Kidney tubule cell (primary cell): ENCODE measurements around the gene NCOA7.
A peak's percentile ranks its signal among the peaks of the same experiment; 100 is the strongest.
"Not testable (repeated sequence)": the region's sequence is repeated elsewhere in the genome, so short reads cannot be mapped to it uniquely, and the experiment has no call there.

Source experiments
- DNase-seq: peaks from one replicate; pipeline ENCODE4 v3.0.0-alpha.2; 2018; ENCODE audit warnings: low spot score

NCOA7 gene

DNA sequence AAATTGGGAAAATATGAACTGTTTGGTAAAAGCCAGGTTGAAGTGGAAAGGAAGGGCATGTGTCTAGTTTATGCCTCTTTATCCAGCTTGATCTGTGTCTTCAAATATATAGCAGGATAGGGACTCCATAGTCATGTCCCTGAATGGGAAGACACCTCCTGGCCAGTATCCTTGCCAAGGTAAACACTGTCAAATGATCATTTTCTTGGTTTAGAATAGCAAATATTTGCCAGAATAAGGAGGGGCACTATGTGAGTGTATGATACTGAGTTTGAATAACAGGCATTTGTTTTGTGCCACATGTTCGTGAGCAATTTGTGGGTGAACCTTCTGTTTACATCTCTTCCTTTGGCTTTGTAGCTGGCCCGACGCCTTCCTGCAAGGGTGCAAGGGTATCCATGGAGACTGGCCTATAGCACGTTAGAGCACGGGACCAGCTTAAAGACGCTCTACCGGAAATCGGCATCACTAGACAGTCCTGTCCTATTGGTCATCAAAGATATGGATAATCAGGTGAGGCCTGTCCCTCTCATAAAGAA lies 131.6 kb downstream of the NCOA7 start:
- no peak for DNase-seq

DNA sequence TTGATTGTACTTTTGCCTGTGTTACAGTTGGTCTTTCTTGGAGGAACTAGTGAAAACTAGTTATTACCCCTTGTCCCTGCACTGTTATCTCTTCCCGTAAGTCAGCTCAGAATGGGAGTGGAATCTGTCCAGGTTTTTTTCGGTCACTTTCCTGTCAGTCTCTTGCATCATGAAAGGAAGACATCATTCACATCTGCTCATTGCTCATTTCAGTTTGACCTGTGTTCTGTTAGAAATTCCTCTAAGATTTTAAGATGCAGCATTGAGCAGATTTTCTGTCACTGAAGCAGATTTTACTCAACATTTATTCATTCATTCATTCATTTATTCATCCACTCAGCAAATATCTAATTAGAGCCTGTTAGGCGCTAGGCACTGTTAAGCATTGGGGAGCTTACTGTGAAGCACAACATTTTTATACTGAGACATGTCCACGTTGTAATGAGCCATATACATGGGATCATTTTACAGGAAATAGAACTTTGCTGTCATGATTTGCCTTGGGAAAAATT lies 132.7 kb downstream of the NCOA7 start:
- no peak for DNase-seq

DNA sequence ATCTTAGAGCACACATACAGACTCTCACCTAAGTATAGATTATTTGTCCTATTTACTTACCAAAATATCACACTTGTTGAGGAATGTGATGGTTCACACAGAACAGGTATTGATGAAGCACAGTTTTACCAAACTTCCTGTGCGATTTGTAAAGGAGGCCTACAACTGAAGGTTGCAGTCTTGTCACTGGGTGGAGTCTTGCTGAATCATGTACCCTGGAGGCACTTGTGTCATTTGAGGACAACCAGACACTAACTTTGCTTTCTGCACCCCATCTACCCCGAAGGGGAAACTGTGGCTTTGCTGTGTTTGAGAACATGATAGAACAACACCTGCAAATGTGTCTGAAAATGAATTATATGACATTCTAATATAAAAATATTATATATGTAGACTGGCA lies 133.4 kb downstream of the NCOA7 start:
- DNase-seq, result no peak

- DNase-seq, result no peak
Measured at GRCh38 chr6:125924697-125925358, 134.1 kb downstream of the NCOA7 start.

- DNase-seq, result no peak
Measured at GRCh38 chr6:125926711-125927110, 136.0 kb downstream of the NCOA7 start.

DNA sequence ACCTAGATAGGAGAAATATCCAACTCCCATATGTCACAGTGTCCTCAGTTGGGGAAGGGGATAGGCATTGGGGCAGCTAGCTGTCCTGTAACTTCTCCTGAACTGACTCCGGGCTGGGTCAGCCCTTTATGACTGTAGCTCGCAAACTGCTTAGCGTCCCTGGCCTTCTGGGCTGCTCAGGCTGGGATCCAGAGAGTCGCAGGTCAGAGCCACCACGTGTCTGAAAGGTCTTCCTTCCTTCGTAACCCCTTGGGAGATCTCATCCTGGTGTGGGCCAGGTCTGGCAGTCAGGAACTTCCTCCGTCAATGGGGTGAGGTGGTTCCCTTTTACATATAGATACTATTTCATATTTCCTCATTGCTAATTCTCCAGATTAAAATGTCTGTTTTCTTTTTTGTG lies 137.0 kb downstream of the NCOA7 start:
- no peak for DNase-seq

DNA sequence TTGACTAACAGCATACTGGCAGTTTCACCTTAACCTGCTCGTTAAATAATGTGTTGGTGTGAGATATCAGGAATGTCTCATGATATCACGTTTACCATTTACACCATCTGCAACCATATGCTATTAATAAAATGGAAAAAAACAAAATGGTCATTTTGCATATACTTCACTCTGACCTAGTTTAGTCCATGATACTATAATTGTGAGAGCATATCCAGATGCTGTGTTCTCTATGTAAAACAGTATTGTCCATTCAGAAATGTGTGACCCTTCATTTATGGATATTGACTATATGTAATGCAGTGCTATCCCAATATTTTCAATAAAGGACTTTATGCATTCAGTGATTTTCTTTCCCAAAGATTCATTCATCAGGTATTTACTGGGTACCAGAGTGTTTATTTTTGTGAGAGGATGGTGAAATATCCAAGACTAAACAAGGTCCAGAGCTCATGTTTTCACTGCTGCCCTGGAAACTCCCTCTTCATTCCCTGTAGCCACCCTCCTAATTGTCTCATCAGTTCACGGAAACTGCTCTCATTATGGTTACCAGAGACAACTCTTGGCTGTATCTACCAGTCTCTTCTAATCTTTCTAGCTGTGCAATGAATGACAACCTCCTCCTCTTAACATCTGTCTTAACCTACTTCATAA lies 140.1 kb downstream of the NCOA7 start:
- DNase-seq, result no peak

DNA sequence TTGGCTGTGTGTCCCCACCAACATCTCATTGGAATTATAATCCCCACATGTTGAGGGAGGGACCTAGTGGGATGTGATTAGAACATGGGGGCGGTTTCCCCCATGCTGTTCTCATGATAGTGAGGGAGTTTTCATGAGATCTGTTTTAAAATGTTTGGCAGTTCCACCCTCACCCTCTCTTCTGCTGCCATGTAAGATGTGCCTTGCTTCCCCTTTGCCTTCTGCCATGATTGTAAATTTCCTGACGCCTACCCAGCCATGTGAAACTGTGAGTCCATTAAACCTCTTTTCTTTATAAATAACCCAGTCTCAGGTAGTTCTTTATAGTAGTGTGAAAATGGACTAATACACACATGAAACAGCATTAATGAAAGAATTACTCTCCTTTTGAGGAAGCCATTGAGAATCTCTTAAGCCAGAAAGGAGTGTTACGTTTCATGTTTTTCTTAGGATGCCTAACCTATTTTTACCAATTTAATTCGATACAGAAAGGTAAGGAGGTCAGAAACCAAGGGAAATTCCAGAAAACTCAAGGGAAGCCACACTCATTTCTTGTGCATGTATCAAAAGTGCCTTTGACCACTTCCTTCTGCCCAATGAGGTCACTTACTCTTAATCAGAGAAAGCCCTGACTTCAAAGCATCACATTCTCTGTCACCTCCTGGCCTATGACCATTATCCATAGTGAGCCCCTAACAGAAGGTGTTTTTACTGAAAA lies 141.1 kb downstream of the NCOA7 start:
- DNase-seq, result peak; percentile 70

DNA sequence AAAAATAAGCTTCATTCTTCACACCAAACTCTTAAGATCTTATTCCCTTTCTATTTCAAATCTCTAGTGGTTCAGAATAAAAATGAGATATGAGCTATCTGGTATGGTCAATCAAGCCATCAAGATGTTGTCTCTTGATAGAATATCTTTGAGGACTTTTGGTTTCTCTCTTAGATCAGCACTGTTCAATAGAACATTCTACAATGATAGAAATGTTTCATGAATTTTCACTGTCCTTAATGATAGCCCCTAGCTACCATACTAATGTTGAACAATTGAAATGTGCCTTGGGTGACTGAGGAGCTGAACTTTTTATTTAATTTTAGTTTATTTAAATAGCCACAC lies 141.7 kb downstream of the NCOA7 start:
- DNase-seq, result no peak

- DNase-seq, result not testable (repeated sequence)
Measured at GRCh38 chr6:125935520-125935919, 144.8 kb downstream of the NCOA7 start.

- no peak for DNase-seq
Measured at GRCh38 chr6:125939026-125939425, 148.3 kb downstream of the NCOA7 start.

- DNase-seq, result no peak
Measured at GRCh38 chr6:125939791-125940190, 149.0 kb downstream of the NCOA7 start.

DNA sequence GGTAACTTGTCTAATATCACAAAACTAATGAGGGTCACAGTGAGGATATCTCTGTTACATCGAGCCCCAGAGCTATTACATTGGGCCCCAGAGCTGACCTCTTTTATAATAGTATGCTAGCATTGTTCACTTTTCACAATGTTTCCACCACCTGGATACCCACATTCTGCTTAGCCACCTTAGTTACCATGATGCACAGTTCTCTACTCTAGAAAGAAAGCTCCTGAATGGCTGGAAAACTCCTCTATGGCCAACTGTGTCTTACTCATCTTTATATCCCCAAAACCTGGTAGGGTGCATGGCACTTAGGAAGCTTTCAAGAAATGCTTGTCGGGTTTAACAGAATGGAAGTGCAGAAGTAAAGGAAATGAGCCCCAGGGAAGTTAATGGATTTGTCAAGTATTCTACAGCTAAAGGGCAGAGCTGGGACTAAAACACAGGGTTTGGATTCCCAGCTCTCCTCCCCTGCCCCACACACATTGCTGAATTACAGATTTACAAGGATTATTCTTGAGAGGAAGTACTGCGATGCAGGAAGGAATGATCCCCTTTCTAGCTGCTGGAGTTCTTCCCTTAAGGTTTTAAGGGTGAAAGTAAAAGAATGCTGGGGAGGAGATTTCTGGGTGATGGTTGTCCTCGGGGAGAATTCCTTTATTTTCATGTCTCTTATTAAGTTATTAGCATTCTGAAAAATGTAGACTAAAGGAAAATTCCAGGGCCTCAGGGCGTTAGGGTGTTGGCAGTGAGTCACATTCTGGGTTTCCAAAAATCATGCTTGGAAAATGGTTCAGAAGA lies 149.7 kb downstream of the NCOA7 start:
- no peak for DNase-seq

- DNase-seq, result no peak
Measured at GRCh38 chr6:125942672-125943527, 152.1 kb downstream of the NCOA7 start.

DNA sequence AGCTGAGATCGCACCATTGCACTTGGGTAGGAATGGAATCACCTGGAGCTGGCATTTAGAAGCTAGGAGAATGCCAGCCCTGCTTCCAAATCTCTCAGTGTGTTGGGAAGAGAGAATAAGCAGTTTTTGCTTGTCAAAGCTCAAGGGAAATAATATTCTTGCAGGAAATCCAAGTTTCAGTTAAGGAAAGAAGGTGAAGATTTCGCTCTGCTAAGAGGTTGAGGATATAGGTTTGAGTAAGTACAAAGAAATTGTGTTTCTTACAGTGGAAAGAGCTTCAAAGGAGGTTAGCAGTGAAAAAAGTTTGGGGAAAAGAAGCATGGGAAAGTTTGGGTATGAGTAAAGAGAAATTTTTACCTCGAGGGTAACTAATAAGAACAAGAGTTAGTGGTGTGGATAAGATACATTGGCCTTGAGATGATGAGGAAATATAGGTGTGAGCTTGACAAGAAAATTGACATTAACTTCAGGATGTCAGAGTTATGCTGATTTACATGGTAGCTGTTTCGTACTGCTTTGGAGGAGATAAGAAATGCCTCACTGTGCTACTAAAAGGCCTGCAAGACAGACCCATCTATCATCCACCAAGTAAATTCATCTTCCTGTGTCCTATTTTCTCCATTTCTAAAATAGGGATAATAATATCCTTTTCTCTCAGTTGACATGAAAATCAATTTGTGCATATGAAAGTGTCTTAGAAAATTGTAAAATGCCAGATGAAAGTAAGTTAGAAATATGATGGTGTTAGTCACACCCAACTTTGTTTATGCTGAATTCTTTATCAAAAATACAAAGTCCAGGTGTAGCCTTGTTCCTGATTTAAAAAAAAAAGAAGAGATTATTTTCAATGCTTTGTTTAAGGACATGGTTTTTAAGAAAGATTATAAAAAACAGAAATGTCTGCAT lies 153.0 kb downstream of the NCOA7 start:
- DNase-seq, result no peak

DNA sequence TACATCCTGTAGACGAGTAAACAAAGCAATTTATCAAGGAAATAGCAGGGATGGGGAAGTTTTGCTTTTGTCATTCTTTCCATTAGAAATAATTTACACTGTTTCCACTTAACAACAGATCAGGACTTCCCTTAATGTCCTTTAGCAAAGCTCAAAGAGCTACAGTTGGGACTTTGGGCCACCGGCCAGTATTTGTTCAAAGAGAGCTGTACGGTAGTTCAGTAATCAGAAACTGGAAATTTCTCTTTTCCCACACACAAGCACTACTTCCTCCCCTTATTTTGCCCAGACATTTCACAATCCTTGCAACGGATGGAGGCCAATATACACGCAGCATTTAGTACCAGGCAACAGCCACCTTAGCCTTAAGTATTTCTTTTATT lies 153.7 kb downstream of the NCOA7 start:
- no peak for DNase-seq

- DNase-seq, result no peak
Measured at GRCh38 chr6:125944896-125945295, 154.1 kb downstream of the NCOA7 start.

- DNase-seq, result no peak
Measured at GRCh38 chr6:125945378-125946141, 154.8 kb downstream of the NCOA7 start.

DNA sequence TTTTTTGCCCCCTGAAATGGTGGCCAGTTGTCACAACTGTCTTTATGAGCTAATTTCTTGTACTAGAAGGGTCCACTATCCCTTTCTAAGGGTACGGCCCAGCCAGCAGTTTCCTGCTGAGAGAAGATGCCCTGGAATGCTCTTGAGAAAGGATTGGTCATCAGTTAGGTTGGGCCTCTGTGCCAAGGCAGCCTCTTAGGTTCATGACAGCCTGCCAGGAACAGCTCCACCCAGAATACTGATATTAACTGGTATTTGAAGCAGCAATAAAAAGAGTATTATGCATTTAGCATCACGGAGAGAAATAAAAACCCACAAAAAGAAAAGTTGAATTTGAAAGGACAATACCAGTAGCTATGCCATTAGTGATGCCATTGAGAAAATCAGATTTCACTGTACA lies 156.9 kb downstream of the NCOA7 start:
- DNase-seq, result no peak
